Activated CD4-positive, alpha-beta T cell treated with anti-CD3 and anti-CD28 coated beads, Interleukin-2, amount 50 U/mL, for 48 hours (primary cell): ENCODE measurements around the gene GPR107.

ENCODE experiments used
- DNase-seq, 2 experiments: peaks; one replicate each; pipeline ENCODE4 v3.0.0-alpha.2; 2020

GPR107 gene

DNA sequence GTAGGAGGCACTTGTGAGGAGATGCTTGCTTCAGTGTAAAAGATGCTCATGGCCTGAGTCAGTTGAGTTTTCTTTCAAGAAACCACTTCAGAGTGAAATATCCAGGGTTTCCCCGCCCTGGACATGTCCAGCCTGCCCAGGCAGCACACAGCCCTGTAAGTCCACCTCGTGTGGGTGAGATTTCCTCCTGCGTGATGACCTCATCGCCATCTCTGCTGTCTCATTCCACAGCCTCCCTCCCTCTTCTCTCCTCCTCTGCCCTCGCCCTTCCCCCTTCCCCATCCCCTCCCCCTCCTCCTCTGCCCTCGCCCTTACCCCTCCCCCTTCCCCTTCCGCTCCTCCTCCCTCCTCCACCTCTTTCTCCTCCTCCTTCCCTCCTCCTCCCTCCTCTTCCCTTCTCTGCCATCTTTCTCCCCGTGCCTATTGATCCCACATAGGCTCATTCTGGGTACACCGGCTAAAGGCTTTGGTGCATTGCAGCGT, 84.5 kb downstream of the GPR107 start:
- peak; percentile 26 to 36 for DNase-seq

- DNase-seq = no peak
Measured at GRCh38 chr9:130138791-130139190, 85.1 kb downstream of the GPR107 start.

- no peak for DNase-seq
Measured at GRCh38 chr9:130139251-130139650, 85.5 kb downstream of the GPR107 start.

DNA sequence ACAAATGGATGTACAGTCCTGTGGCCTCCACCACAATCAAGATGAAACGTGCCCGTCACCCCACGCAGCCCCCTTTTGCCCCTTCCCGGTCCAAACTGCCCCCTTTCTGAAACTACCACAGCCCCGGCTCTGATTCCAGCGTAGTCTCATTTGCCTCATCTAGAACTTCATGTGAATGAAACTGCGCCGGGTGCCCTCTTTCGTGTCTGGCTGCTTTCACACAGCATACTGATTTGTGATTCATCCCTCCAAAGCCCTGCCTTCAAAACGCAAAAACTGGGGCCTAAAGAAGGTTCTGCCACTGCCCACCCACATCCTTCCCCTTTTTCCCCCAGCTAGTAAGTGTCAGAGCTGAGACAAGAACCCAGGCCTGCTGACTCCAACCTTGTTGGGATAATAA, 87.0 kb downstream of the GPR107 start:
- DNase-seq = peak; percentile 48 to 61

- DNase-seq = no peak
Measured at GRCh38 chr9:130142056-130142455, 88.3 kb downstream of the GPR107 start.

DNA sequence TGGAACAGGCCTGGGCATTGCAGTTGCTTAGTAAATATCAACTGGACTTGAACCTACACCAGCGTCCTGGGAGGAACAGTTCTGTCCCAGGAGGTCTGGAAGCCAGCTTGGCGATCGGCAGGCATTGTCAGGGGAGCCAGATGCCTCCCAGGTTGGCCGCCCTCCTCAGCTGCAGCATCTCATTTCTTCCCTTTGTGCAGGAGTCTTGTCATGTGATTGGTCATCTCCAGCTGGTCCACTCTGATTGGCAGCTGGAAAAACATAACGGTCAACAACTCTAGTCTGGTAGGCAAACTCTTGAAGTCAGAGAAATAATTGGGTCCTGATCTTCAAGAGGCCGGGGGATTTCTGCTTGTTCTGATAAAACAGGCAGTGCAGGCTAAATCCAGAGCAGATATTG, 88.9 kb downstream of the GPR107 start:
- no peak for DNase-seq

GRCh38 chr9:130143279-130143893, 89.7 kb downstream of the GPR107 start:
- no peak for DNase-seq

DNA sequence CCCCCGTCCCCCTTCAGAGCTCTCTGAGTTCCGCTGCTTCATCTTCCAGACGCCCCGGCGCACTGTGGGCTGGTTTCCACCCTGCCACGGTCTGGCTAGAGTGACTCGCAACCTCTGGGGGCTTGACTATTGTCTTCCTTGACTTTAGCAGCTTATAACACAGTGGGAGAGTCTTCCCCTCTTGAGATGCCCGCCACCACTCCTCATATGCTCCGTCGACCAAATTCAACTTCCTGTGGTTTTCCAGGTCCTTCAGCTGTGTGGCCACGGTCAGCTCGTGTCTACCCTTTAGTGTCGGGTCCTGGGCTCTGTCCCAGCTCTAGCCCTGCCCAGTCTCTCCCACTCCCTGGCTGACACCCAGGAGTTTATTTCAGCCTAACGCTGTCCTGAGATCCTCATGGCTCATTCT, 90.3 kb downstream of the GPR107 start:
- no peak for DNase-seq

- DNase-seq = no peak
Measured at GRCh38 chr9:130144703-130145102, 91.0 kb downstream of the GPR107 start.

GRCh38 chr9:130145658-130146057, 92.0 kb downstream of the GPR107 start:
- DNase-seq = no peak

- DNase-seq = no peak
Measured at GRCh38 chr9:130147198-130147597, 93.5 kb downstream of the GPR107 start.

DNA sequence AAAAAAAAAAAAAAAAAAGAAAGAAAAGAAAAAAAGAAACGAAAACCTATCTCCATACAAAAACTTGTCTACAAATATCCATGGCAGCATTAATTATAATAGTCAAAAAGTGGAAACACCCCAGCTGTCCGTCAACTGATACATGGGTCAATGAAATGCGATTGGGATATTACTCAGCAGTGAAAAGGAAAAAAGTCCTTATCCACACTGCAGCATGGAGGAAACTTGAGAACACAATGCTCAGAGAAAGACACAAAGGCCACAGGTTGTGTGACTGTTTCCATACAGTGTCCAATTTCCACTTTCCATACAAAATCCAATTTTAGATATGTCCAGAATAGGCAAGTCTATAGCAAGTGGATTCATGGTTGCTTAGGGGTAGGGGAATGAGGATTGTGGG, 94.2 kb downstream of the GPR107 start:
- DNase-seq = no peak

DNA sequence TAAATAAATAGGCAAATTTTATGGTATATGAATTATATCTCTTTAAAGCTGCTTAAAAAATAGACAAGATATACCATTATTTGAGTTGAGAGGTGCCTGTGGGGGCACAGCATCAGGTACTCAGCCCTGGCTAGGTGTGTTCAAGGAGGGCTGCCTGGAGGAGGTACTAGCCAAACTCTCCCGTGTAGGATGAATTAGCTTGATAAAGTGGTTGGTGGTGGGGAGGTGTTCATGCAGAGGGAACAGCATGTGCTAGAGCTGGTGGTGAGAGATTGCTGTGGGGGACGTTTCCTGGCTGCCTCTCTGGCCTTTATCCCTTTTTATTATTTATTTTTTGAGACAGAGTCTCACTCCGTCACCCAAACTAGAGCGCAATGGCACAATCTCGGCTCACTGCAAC, 95.3 kb downstream of the GPR107 start:
- no peak for DNase-seq

DNA sequence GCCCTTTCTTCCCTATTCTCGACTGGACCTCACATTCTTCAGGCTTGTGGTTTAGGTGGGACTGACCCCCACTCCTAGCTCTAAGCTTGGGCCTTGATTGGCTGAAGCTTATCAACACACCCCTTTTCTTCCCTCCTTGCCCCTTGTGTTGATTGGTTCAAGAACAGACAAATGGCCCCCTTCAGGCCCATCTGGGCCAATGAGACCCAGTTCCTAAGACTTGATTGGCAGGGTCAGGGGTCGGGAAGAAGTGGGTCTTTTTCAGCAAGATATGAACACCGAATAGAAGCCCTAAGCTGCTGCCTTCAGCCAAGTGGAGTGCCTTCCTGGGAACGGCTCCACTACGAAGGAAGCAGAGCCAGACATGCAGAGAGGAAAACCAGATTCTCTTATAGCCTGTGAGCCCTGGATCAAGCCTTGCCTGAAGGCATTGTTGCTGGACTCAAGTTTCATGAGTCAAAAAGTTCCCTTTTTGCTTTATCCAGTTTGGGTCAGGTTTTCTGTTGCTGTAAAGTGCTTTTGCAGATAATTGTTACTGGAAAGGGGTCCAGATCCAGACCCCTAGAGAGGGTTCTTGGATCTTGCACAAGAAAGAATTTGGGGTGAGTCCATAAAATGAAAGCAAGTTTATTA, 96.1 kb downstream of the GPR107 start:
- DNase-seq = no peak

DNA sequence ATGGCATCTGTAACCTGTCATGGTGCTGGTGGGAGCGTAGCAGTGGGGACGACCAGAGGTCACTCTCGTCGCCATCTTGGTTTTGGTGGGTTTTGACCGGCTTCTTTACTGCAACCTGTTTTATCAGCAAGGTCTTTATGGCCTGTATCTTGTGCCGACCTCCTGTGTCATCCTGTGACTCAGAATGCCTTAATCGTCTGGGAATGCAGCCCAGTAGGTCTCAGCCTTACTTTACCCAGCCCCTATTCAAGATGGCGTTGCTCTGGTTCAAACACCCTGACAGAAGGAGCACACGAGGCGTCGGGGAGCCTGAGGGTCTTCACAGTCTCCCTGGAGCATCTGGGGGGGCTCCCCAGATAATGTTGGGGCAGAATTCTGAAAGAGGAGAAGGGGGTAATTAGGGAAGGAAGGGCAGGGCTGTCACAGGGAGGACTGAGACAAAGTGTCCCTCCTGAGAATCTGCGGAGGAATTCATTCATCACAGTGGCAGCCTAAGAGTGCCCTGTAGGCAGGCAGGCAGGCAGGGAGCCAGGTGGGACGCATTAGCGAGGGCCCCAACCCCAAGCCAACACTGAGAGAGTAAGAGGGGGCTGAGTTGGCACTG, 97.2 kb downstream of the GPR107 start:
- DNase-seq = no peak

GRCh38 chr9:130154816-130155215, 101.1 kb downstream of the GPR107 start:
- DNase-seq = no peak

DNA sequence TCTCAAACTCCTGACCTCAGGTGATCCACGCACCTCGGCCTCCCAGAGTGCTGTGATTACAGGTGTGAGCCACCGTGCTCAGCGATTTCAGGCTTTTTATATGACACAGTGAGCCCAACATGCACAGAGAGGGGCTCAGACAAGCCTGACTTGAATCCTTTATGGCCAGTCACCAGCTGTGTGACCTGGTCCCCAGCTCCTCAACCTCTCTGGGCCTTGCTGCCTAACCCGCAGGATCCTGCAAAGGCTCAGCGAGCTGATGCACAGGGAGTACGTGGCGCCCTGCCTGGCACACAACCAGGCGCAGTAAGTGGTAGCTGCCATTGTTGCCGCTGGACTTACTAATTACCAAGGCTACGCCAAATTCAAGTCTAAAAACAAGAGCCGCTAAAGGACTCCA, 101.9 kb downstream of the GPR107 start:
- DNase-seq = no peak

GRCh38 chr9:130156672-130157071, 103.0 kb downstream of the GPR107 start:
- DNase-seq = no peak

- DNase-seq = no peak
Measured at GRCh38 chr9:130157079-130157478, 103.4 kb downstream of the GPR107 start.

DNA sequence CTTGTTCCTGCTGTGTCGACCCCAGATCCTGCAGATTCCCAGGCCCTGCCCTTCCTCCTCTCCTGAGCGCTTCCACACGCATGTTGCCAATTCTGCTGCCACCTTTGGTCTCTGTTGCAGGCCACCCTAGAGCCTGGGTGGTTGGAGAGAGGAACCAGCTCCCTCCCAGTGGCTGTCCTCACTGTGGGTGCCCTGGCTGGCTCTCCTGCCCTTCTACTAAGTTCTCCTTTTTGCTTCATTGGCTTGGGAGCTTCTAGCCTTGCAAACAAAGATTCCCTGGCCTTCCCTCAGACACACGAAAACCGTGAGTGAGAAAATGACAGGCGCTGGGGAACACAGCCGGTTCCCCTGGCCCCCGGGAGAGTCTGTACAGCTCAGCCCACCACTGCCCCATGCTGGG, 104.3 kb downstream of the GPR107 start:
- DNase-seq = no peak

GRCh38 chr9:130159057-130159456, 105.4 kb downstream of the GPR107 start:
- no peak for DNase-seq

- DNase-seq = no peak
Measured at GRCh38 chr9:130159915-130160670, 106.4 kb downstream of the GPR107 start.

DNA sequence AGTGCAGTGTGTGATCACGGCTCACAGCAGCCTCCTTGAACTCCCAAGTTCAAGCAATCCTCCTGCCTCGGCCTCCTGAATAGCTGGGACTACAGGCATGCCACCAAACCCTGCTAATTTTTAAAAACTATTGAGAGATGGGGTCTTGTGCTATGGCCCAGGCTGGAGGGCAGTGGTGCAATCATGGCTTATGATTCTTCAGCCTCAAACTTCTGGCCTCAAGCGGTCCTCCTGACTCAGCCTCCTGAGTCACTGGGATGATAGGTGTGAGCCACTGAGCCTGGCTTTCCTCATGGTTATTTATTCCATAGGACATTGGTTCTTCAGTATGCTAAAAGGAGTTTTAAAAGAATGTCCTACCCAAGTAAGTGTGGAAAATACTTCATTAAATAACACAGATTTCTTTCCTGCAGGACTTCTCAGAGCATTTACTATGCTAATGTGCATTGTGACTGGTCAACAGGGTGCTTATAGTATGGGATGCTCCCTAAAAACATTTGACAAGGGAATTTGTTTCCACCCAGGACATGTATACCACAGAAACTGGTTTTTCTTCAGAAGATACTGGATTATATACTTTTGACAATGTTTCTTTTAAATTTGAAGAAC, 107.3 kb downstream of the GPR107 start:
- no peak for DNase-seq
